Left kidney (tissue), 2 donors: ENCODE results near the gene ZNF451. TPM values are rescaled to one million over a fixed set of nuclear protein-coding genes. Genes with fewer than 3 reads are reported as not detected.
"Not testable (repeated sequence)": the region's sequence is repeated elsewhere in the genome, so short reads cannot be mapped to it uniquely, and the experiment has no call there.

Source experiments
- DNase-seq: peaks from one replicate; pipeline ENCODE4 v3.0.0-alpha.2; 2013
- polyA plus RNA-seq: library from polyadenylated mRNA; unstranded; fragments of 120-200 nt; gene quantifications from one replicate; pipeline ENCODE4 v1.2.1, GENCODE V29; 2013; ENCODE audit not compliant: insufficient read length

The ZNF451 gene
- polyA plus RNA-seq, 1 donor = 49.8 TPM

DNA sequence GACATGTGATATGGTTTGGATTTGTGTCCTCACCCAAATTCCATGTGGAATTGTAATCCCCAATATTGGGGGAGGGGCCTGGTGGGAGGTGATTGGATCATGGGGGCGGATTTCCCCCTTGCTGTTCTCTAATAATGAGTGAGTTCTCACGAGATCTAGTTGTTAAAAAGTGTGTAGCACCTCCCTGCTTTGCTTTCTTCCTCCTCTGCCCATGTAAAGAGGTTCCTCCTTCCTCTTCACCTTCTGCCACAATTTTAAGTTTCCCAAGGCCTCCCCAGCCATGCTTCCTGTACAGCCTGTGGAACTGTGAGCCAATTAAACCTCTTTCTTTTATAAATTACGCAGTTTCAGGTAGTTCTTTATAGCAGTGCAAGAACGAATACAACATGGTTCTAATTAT lies 2.1 kb upstream of the ZNF451 start:
- DNase-seq = no peak

DNA sequence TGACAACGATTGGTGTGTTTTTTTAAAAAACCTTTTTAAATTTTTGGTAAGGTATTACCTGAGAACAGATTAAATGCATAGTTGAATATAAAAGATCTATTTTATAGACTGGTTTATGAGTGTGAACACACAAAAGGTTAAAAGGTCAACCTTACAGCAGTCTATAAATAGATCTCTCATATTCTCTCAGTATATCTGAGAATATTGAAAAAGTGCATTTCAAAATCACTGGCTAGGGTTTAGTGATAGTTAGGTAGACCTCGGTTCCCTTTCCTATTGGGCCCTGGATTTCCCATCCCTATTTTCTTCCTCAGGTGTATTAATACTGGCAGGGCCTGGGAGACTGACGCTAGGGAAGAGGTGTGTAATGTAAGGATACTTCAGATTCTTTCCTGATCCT lies 723 bp upstream of the ZNF451 start:
- DNase-seq = no peak

DNA sequence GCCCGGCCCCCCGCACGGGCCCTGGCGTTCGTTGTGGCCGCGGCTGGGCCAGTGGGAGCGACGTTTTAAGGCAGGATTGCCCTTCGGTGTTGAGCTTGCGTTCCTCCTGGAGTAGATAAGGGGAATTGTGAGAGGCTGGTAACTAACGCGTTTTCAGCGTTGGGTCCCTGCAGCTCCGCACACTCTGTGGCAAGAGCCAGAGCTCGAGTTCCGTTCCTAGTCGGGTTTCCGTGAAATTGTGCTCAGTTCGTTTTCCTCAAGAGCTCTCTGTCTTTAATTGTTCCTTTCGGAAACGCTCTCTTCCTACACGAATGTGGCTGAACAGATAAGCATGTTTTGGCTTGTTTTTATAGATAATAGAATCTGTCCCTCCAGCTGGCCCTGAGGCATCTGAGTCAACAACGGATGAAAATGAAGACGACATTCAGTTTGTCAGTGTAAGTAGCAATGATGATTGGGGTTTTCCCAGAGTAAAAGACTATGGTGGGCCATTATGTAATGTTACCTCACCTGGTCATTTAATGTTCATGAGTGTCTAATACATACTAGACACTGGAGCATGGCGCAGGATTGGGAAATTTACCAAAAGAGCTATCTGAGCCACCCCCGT lies 575 bp downstream of the ZNF451 start:
- not testable (repeated sequence) for DNase-seq

DNA sequence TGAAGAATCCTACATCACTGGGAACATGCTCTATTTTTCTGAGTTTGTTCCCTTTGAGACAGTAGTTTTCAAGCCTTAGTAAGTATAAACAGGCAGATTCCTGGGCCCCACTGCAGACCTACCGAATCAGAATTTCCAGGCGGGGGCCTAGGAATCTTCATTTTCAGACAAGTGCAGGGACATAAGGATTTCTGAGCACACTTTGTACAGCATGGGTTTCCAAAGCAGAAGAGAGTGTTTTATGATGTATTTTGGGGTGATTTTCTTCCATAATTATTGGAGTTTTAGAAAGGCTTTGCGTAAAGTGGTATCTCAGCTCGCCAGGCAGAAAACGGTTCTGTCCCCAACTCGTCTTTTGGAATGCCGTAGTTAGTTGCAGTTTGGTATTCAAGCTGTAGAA lies 1.4 kb downstream of the ZNF451 start:
- DNase-seq = not testable (repeated sequence)

DNA sequence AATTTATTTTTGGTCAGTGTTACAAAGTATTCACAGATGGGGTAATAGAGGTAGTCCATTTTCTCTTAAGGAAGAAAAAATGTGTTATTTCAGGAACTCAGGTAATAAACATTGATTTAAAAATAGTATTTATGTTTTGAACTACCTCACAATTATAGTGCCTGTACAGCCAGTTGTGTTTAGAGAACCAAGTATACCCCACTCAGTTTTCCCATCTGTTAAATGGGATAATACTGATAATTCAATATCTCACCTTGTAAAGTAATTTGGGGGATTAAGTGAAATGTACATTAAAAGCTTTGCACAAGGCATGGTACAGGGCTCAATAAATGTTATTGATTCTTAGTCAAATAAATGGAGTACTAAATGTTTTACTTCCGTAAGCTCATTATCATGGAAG lies 4.7 kb downstream of the ZNF451 start:
- no peak for DNase-seq

DNA sequence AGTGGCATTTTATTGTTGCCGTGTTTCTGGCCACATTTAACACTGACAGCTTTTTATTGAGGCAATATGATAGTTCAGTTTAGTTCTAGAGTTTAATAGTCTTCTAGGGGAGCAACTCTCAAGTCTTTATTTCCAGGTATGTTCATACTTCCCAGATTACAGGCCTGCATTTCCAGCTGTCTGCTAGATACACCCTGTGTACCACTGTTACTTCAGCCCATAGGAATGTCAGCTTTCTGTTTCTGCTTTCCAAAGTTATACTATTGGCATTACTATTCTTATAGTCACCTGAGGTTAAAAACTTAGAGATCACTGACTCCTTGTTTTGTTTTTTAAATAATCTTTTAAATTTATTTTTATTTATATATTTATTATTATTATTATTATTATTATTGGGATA lies 7.6 kb downstream of the ZNF451 start:
- DNase-seq = no peak

DNA sequence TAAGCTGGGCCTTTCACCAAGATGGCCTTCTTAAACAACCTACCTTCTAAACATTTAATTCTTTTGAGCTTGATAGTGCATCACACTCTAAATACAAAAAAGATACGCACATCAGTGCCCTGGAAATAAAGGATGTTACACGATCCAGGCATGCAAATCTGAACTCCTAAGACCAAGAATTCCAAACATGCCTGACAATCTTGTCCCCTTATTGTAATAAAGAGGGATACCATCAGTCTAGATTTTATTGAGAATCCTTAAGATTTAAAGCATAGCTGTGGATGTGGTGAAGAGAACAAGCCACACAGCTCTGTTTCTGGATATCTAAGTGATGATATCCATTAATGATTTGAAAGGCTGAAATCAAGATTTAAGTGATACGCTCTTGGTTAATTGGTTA lies 13.0 kb downstream of the ZNF451 start:
- no peak for DNase-seq

DNA sequence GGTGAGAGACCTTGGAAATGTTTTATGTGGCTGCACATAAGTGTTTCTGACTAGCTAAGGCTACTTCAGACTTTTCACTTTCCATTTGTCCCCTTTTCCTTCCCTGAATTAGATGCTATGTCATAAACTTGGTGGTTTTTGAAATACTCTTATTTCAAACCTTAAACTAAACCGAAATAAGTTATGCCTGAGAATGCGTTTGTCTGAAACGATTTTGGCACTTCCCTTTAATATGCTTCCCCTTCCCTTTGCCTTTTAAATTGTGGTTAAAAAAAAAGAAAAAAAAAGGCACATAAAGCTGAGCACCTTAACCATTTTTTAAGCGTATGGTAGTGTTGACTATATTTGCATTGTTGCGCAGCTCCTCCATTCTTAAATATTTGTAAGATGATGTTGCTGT lies 14.3 kb downstream of the ZNF451 start:
- no peak for DNase-seq

DNA sequence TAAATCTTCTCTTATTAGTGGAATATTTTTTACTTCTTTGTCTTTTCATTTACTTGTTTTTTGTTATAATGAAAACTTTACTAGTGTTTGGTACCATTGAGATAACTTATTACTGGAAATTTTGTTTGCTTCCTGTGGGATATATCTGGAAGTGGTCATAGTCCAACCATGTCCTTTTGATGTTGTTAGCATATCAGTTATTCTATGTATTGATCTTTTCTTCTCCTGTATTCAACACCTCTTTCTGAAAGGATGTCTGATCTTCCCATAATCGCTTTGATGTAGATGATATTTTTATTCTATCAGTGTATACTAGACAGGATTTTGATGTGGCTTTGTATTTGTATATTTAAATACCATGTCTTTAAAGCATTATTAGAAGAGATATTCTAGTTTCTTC lies 17.0 kb downstream of the ZNF451 start:
- DNase-seq = no peak

DNA sequence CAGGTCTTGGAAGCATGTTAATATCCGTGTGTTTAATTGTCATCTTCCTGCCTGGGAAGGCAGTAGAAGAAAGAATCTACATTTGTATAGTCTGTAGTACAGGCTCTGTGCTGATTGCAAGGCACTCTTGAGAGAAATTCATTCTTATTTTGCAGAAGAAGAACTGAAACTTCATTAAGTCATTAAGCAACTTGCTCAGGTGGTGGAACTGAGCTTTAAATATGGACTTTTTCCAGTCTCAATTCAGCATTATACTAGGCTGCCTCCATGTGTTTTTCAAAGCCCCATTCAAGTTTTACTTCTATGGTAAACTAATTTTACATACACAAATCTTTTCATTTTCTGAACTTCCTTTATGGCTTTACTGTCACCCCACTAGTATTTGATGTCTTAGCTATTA lies 18.7 kb downstream of the ZNF451 start:
- no peak for DNase-seq

DNA sequence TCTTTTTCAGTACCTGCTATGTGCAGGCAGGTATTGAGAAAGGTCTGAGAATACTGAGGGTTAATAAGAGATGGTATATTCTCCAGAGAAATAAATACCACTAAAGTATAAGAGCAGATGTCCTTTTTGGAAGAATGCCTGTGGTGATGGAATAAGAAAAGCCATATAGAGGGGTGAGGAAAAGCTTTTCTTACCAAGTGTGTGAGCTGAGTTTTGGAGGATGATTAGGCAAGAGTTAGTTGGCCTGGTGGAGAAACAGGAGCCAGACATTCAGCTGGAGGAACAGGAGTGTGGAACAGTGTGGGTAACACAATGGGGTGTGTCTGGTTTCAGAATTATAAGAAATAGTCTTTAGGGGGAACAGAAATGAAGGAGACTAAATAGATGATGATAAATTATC lies 19.9 kb downstream of the ZNF451 start:
- no peak for DNase-seq

DNA sequence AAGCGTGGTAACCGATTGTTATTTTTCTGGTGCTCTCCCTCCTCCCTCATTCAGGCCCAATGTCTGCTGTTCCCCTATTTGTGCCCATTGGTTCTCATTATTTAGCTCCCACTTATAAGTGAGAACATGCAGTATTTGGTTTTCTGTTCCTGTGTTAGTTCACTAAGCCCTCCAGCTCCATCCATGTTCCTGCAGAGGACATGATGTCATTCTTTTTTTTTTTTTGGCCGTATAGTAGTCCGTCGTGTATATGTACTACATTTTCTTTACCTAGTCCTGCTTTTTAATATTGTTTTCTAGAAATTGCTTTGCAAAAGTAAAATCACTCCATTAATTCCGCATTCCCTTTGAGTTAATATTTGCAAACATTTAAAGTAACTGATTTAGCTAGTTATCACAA lies 23.1 kb downstream of the ZNF451 start:
- no peak for DNase-seq

DNA sequence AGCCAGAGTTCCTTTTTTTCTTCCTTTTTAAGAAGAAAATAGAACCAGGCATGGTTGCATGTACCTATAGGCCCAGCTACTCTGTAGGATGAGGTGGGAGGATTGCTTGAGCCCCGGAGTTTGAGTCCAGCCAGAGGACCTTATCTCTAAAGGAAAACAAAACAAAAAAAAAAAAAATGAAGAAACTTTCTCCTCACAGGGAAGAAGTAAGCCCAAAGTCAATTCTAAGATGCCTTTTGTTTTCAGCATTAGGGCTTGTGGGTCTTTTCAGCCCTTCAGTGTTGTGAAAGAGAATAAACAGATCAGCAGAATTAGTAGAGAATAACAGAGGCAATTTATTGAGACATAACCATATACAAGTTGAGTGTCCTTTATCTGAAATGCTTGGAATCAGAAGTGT lies 26.8 kb downstream of the ZNF451 start:
- no peak for DNase-seq

DNA sequence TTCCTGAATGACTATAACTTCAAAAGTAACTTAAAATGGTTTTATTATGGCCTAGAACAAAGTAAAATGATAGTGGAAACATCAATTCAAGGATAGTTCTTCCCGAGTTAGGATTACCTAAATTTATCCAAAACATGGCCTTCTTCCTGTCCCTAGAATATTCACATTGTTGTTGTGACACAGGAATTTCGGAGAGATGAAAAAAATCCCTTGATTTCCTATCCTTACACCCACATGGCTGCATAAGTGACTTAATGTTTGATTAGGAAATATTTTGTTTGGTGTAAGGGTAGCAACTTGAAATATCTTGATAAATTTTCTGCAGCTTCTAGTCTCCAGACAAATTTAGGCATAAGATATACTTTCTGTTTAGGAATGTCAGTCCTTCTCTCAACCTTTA lies 27.8 kb downstream of the ZNF451 start:
- no peak for DNase-seq

DNA sequence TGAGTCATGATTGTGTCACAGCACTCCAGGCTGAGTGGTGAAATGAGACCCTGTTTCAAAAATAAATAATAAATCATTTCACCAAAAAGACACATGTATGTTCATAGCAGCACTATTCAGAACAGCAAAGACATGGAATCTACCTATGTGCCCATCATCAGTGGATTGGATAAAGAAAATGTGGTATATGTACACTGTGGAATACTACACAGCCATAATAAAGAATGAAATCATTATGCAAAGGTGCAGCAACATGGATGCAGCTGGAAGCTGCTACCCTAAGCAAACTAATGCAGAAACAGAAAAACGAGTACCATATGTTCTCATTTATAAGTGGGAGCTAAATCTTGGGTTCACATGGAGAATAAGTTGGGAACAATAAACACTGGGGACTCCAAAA lies 33.1 kb downstream of the ZNF451 start:
- no peak for DNase-seq

DNA sequence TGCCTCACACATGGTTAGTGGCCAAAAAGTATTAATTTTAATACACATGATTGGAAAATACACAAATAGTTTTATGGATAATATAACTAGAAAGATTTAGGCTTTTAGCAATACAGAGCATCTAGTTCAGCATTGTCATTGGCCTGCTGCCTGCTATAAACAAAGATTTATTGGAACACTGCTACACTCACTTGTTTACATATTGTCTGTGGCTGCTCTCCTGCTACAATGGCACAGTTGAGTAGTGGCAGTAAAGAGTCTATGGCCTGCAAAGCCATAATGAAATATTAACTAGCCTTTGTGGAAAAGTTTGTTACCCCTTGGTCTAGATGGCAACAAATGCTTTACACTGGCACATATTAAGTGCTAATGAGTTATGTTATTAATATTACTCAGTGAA lies 37.8 kb downstream of the ZNF451 start:
- DNase-seq = no peak

DNA sequence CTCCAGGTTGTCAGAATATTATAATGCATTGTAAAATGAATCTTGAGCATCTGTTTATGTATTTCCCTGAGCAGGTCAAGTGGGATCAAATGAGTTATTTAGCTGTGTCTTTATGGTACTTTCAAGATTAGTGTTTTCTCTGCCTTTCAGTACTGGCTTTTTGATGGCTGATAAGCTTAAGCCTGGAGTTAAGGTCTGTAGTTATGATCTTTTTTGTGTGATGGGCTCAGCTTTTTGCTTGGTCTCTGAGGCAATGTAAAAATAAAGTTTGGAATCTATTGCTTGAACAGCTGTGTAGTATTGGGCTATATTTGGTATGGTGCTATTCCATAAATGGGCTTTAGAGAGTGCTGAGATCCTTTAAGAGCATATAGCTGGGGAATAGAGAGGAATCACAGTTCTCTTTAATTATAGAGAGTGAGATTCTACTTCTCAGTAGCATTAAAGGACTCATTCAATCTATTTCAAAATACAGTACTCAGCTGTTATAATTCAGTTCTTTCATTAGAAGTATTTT lies 40.7 kb downstream of the ZNF451 start:
- no peak for DNase-seq

DNA sequence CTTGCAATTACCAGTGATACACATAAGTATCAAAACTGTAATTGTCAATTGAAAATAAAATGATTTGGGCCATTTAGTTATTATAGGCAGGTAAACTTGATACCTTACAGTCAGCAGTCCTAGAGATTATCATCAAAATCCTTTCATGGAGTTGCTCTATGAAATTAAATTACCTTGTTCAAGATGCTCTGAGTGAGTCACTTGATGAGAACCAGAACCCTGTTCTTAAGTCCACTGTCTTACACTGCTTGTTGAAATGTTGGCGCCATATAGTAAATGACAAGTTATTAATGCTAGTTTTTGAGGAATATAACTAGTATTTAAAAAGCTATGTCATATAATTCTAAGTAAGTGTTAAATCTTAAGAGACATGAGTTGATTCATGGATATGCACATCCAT lies 45.0 kb downstream of the ZNF451 start:
- no peak for DNase-seq

DNA sequence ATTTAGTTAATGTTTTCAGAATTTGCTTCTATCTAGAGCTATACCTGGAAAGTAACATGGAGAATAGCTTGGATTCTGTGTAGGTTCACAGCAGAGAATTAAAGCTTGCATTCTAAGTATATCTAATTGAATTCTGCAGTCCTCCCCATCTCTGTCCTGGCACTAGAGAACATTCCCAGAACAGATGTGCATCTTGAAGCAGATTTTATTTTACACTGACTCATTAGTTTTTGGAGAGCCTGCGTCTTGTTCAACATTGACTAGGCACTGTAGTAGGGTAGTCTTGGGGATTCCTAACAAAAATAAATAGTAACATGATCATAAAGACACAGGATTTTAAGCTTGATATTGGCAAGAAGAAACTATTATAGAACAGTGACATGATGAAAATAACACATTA lies 45.9 kb downstream of the ZNF451 start:
- no peak for DNase-seq

DNA sequence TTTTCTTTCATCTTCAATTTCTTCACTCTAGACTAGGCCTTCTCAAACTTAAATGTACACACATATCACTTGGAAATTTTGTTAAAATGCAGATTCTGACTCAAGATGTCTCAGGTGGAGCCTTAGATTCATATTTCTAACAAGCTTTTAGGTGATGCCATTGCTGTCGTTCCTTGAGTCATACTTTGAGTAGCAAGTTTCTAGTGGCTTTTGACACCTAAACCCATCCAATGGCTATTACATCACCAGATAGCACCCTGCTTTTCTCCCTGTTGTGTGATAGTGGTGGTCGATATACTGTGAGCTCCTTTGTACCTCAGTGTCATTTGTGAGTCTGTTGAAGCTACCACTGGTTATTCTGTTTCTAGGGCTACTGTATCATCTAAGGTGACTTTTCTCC lies 47.4 kb downstream of the ZNF451 start:
- no peak for DNase-seq

DNA sequence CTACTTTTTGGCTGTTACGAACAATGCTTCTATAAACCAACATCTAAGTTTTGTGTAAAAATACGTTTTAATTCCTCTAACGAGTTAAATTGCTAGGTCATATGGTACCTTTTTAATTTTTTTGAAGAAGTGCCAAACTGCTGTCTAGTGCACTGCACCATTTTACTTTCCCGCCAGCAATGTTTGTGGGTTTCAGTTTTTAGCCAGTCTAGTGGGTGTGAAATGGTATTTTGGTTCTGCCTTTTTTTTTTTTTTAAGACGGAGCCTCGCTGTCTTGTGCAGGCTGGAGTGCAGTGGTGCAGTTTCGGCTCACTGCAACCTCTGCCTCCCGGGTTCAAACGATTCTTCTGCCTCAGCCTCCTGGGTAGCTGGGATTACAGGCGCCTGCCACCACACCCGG lies 48.0 kb downstream of the ZNF451 start:
- no peak for DNase-seq

DNA sequence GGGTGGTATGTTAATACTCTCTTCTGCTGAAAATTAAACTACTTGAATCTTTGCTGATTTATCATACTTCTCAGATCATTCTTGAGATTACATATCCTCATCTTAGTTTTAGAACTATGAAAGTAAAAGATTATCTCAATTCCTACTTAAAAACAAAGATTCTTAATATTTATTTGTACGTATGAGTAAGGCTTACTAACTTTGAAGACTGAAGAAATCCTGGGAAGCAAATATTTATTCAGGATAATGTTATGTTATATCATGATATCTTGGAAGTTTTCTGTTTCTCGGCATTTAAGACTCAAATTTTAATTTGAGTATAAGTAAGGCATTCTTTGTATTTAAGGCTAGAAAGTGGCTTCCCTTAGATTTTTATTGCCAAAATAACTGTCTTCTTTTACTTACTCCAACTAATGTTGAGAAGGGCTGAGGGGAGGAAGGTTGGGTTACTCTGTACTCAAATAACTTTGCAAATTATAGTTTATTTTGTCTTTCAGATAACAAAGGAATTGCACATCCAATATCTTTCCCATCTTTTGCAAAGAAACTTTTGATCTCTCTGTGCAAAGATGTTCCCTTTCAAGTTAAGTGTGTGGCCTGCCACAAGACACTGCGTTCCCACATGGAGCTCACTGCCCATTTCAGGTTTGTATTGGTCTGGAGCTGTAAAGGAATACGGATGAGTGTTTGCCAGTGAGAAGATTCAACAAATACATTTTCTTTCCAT lies 51.6 kb downstream of the ZNF451 start:
- no peak for DNase-seq

DNA sequence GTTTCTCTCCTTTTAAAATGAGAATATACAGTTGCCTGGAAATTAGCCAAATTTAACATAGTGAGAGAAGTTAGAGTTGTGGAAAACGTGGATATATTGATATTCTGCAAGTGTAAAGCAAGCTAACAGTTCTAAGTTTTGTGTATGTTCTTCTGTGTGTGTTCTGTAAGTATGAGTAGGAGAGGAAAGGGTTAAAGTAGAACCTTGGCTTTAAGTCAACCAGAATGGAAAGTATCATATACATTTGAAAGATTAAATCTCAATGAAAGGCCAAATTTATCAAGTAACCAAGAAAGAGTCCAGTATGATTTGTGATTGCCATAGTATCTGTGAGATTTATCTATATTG lies 52.2 kb downstream of the ZNF451 start:
- DNase-seq = no peak

DNA sequence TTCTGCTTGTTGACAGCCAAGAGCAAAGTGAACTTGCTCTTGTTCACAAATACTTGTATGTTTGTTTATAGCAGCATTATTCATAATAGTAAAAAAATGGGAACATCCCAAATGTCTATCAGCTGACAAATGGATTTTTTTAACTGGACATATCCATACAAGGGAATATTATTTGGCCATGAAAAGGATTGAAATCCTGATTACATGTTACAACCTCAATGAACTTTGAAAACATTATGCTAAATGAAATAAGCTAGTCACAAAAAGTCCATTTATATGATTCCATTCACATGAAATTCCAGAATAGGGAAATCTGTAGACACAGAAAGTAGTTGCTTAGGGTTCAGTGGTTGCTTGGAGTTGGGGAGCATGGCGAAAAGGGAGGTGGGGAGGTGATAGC lies 53.7 kb downstream of the ZNF451 start:
- DNase-seq = no peak
